Measurements from ENCODE around the gene TBX19.

GRCh38 chr1:168235937-168236336 is 44.7 kb upstream of the TBX19 start:
- TF ChIP-seq CTCF (IDR thresholded peaks at IDR 0.05) (no peak), POLR2A (IDR thresholded peaks at IDR 0.05) (no peak)

Data from vagina (tissue), 2 donors.